Suppressor macrophage (primary cell): Measurements from ENCODE around the gene RIPOR3.
"Not testable (repeated sequence)": the region's sequence is repeated elsewhere in the genome, so short reads cannot be mapped to it uniquely, and the experiment has no call there.

Experiments
- DNase-seq, 4 experiments: peaks; one replicate each; pipeline ENCODE4 v3.0.0-alpha.2; 2020 to 2022

The RIPOR3 gene

GRCh38 chr20:50628853-50629669 is 62.3 kb downstream of the RIPOR3 start:
- DNase-seq = no peak

- no peak for DNase-seq
These were observed 63.0 kb downstream of the RIPOR3 start for GRCh38 chr20:50628332-50628731.

- DNase-seq = no peak
These were observed 63.6 kb downstream of the RIPOR3 start for GRCh38 chr20:50627747-50628146.

- DNase-seq = peak; percentile 20 to 58 (median 42)
These were observed 65.2 kb downstream of the RIPOR3 start for GRCh38 chr20:50625986-50626677.

GRCh38 chr20:50624351-50625016 is 66.9 kb downstream of the RIPOR3 start:
- no peak for DNase-seq

GRCh38 chr20:50621068-50621665 is 70.2 kb downstream of the RIPOR3 start:
- DNase-seq = no peak

- not testable (repeated sequence) for DNase-seq
These were observed 70.9 kb downstream of the RIPOR3 start for GRCh38 chr20:50620459-50620858.

GRCh38 chr20:50618537-50618936 is 72.8 kb downstream of the RIPOR3 start:
- DNase-seq = no peak

- no peak for DNase-seq
These were observed 74.3 kb downstream of the RIPOR3 start for GRCh38 chr20:50617022-50617421.

- no peak for DNase-seq
These were observed 75.9 kb downstream of the RIPOR3 start for GRCh38 chr20:50615407-50615806.

GRCh38 chr20:50613438-50614169 is 77.7 kb downstream of the RIPOR3 start:
- no peak for DNase-seq

GRCh38 chr20:50611128-50611810 is 80.1 kb downstream of the RIPOR3 start:
- peak; percentile 26 to 64 (median 50) for DNase-seq

GRCh38 chr20:50610212-50610718 is 81.1 kb downstream of the RIPOR3 start:
- no peak for DNase-seq

- no peak for DNase-seq
These were observed 81.8 kb downstream of the RIPOR3 start for GRCh38 chr20:50609438-50609989.

- no peak for DNase-seq
These were observed 82.6 kb downstream of the RIPOR3 start for GRCh38 chr20:50608750-50609104.

GRCh38 chr20:50607850-50608749 is 83.2 kb downstream of the RIPOR3 start:
- no peak for DNase-seq

- no peak for DNase-seq
These were observed 83.9 kb downstream of the RIPOR3 start for GRCh38 chr20:50607436-50607835.

- no peak for DNase-seq
These were observed 86.2 kb downstream of the RIPOR3 start for GRCh38 chr20:50605136-50605535.

- no peak for DNase-seq
These were observed 86.9 kb downstream of the RIPOR3 start for GRCh38 chr20:50604451-50604850.

- no peak for DNase-seq
These were observed 88.8 kb downstream of the RIPOR3 start for GRCh38 chr20:50602432-50603088.
